ENCODE data around the gene CLDN15.

Gene CLDN15

GRCh38 chr7:101243646-101244374, 6.2 kb upstream of the CLDN15 start:
- DNase-seq = no peak

GRCh38 chr7:101241443-101242349, 4.1 kb upstream of the CLDN15 start:
- DNase-seq = no peak

GRCh38 chr7:101241015-101241363, 3.4 kb upstream of the CLDN15 start:
- peak in 1 of 2 donors; percentile 23 for DNase-seq

- no peak for DNase-seq
Measured at GRCh38 chr7:101240226-101241014, 2.8 kb upstream of the CLDN15 start.

GRCh38 chr7:101239951-101240220, 2.3 kb upstream of the CLDN15 start:
- DNase-seq = no peak

GRCh38 chr7:101239191-101239950, 1.8 kb upstream of the CLDN15 start:
- DNase-seq = no peak

- no peak for DNase-seq
Measured at GRCh38 chr7:101238226-101239182, 902 bp upstream of the CLDN15 start.

GRCh38 chr7:101236292-101236835, 1.2 kb downstream of the CLDN15 start:
- no peak for DNase-seq

GRCh38 chr7:101235522-101235921, 2.1 kb downstream of the CLDN15 start:
- no peak for DNase-seq

- no peak for DNase-seq
Measured at GRCh38 chr7:101235050-101235449, 2.6 kb downstream of the CLDN15 start.

GRCh38 chr7:101234636-101235035, 3.0 kb downstream of the CLDN15 start:
- DNase-seq = no peak

GRCh38 chr7:101233907-101234547, 3.6 kb downstream of the CLDN15 start:
- no peak for DNase-seq

- DNase-seq = no peak
Measured at GRCh38 chr7:101232141-101232850, 5.3 kb downstream of the CLDN15 start.

- no peak for DNase-seq
Measured at GRCh38 chr7:101231644-101232043, 6.0 kb downstream of the CLDN15 start.

GRCh38 chr7:101226721-101227120, 10.9 kb downstream of the CLDN15 start:
- no peak for DNase-seq

- no peak for DNase-seq
Measured at GRCh38 chr7:101225650-101226049, 12.0 kb downstream of the CLDN15 start.

GRCh38 chr7:101223528-101223927, 14.1 kb downstream of the CLDN15 start:
- no peak for DNase-seq

GRCh38 chr7:101222275-101222830, 15.2 kb downstream of the CLDN15 start:
- no peak for DNase-seq

- no peak for DNase-seq
Measured at GRCh38 chr7:101220295-101220694, 17.3 kb downstream of the CLDN15 start.
